NCI-H1930 (cell line): ENCODE measurements around the gene TMUB1.

Source experiments
- DNase-seq, 2 experiments: peaks; one replicate each; lab custom pipeline; 2025; lab: John Stamatoyannopoulos, UW

The TMUB1 gene

DNA sequence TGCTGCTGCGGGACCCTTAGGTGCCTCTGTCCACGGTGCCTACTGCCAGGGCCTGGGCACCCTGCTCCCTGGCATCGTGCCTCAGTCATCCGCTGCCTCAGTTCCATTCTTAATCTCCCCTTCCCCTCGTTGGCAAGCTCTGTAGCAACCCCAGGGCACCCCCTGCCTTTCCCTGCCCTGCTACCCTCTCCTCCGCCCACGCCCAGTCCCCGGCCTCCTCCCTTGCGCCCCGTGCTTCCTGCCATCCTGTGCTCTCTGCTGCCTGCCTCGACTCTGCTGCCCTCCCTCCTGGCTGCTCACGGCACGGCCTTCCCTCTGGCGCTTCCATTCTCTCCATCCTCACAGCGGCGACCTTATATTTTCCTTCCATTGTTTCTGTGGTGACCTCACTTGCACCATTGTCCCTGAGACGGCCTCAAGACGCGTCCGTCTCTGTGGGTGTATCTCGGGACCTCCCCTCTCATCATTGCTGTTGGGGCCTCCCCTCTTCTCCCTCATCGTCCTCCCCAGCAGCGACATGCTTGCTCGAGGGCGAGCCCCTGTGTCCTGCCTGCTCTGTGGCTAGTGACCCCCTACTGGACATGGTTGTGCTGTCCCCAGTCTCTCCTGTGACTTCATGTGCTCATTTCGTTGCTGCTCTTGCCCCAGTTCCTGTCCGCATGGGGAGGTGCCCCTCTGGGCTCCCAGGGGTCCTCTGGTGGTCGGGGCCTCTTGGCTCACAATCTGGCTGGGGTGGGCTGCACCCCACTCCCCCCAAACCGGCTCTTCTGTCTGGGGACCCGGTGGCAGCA, 38.3 kb upstream of the TMUB1 start:
- no peak for DNase-seq

DNA sequence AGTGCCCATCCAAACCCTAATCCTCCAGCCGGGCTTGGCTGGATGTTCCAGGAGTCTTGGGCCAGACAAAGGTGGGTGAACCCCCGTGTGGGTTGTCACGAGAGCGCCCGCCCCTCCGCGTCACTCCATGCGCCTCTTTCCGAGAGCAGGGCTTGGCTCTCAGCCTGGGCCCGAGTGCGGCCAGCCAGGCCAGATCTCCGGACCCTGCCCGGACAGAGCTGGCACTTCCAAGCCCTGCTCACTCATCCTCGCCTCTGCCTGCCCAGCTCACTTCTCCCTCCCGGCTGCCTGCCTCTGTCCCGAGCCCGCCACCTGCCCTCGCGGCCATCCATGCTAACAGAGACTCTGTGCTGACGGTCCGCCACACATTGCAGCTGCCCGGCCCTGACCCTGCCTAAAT, 37.6 kb upstream of the TMUB1 start:
- no peak for DNase-seq

DNA sequence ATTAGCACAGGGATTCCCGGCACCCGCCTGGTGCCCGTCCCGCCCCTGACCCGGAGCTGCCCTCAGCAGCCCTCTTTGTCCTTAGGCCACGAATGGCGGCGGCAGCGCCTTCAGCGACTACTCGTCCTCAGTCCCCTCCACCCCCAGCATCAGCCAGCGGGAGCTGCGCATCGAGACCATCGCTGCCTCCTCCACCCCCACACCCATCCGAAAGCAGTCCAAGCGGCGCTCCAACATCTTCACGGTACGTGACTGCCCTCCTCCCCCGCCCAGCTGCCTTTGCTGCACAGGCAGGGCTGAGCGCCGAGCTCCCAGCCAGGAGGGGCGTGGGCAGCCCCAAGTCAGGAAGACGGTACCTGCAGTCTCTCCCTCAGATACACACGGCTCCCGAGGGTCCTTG, 36.6 kb upstream of the TMUB1 start:
- no peak for DNase-seq

DNA sequence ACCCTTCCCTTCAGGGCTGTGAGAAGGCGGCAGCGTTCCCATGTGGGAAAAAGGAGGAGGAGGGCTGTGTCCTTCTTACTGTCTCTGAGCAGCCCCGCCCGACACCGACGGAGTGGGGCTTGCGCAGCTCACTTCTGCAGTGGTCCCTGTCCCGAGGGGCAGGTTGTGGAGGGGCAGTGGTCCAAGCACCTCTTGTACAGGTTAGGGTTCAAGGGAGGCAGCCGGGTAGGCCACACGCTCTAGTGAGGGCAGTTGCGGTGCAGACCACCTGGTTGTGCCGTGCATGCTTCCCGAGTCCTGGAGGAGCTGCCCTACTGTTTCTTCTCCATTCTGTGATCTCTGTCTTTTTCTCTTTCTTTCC, 35.7 kb upstream of the TMUB1 start:
- no peak for DNase-seq

DNA sequence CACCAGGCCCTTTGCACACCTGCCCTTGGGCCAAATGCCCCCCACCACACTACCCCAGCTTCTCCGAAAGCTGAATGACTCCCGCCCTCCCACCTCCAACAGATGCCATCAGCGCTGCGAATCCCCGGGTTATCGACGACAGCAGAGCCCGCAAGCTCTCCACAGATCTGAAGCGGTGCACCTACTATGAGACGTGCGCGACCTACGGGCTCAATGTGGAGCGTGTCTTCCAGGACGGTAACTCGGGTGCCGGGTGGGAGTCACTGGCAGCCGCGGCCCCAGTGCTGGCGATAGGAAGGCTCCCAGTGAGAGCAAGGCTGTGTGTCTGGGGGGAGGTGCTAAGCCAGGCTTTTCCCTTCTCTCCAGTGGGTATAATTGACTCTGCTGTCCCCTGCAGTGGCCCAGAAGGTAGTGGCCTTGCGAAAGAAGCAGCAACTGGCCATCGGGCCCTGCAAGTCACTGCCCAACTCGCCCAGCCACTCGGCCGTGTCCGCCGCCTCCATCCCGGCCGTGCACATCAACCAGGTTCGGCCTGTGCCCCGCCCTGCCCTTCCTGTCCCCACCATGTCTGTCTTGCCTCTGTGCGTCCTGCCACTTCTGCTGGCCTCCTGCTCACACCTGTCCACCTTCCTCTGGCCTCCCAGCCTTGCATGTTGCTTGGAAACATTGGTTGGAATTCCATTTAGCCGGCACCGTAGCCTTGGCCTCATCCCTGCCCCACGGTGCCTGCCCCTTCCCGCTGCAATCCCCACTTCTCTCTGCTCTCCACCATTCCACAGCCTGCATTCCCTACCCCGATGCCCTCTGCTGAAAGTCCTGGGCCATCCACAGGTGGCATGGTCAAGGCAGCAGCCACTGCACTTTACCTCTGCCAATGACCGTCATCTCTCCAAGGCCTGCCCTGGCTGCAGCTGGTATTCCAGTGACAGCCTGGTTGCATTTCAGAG, 35.1 kb upstream of the TMUB1 start:
- DNase-seq, result no peak

DNA sequence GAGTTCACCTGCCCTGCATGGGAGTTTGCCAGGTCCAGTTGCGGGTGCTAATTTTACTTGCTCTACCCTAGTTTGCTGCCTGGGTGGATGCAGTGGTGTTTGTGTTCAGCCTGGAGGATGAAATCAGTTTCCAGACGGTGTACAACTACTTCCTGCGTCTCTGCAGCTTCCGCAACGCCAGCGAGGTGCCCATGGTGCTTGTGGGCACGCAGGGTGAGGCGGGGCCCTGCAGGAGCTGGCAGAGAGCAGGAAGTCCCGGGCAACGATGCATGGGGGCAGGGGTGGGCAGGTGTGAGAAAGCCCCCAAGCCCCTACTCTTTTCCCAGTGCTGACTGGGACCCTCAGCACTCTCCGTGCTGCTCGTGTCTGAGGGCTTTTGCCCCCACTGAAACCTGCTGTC, 34.3 kb upstream of the TMUB1 start:
- DNase-seq, result no peak

DNA sequence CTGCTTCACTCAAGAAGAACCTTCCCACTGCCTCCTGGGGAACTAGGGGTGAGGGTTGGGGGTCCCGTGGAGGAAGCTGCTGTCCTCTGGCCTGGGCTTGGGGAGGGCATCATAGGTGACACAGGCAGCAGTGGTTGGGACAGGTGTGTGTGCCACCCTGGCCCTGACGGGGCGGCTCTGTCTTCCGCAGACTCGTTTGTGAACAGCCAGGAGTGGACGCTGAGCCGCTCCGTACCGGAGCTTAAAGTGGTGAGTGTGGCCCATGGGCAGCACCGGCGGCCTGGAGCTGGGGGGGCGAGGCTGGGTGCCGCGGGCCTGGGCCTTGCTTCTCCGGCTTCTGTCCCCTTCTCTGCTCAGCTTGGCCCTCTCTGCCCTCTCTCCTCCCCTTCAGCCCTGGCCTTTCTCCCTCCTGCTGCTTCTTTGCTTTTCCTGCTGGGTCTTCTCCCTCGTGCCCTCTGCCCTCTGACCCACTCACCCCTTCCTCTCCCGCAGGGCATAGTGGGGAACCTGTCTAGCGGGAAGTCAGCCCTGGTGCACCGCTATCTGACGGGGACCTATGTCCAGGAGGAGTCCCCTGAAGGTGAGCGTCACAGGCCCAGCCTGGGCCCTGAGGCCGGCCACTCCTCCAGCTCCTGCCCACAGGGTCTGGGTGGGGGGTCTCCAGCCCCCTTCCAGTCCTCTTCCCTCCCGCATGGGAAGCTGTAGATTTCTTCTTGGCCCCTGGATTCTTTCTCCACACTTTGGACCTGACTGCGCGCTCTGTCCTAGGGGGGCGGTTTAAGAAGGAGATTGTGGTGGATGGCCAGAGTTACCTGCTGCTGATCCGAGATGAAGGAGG, 33.5 kb upstream of the TMUB1 start:
- no peak for DNase-seq

DNA sequence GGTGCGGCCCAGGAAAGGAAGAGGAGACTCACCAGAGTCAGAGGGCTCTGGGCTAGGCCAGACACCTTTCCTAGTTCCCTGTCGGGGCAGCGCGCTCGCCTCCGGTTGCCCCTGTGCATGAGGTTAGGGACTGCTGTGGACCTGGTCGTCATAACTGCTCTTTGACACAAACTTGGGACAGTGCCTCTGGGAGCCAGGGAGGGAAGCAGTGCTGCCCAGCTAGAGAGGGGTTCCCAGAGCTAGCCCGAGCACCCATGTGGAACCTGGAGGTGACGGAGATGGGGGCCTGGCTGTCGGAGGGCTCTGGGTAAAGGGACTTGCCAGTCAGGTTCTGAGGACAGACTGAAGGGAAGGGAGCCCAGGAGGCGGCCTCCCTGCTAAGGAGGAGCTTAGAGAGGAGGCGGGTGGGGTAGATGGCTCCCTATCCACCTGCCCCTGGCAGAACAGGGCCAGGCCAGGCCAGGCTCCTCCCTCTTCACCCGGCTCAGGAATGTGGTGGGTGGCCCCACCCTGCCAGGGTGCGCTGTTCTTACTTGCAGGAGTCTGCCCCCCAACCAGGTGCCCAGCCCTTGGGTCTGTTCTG, 32.6 kb upstream of the TMUB1 start:
- DNase-seq, result no peak

DNA sequence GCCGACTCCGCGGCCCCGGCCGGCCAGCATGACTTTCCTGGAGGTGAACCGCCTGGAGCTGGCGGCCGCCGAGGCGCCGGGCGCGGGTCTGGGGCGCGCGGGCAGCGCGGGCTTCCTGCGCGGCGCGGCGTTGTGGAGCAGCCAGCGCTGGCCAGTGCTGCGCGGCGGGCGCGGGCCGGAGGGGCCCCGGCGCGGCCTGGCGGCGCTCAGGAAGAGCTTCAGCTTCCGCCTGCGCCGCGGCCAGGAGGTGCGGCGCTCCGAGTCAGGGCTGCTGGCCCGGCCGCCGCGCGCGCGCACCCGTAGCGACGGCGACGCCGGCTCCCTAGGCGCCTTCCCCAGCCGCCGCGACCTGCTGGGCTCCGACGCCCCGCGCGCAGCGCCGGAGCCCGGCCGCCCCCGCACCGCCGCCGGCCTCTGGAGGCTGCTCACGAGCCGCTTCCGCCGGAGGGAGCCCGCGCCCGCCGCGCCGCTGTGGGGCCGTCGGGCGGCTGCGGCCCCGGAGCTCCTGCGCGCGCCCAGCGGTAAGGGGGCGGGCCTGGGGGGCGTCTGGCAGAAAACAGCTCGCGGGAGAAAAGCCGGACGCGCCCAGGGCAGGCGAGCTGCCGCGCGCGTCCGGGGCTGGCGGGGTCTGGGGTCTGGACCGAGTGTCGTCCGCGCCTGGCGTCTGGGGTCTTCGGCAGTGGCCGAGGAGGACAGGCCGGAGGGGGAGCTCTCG, 32.0 kb upstream of the TMUB1 start:
- DNase-seq, result no peak

DNA sequence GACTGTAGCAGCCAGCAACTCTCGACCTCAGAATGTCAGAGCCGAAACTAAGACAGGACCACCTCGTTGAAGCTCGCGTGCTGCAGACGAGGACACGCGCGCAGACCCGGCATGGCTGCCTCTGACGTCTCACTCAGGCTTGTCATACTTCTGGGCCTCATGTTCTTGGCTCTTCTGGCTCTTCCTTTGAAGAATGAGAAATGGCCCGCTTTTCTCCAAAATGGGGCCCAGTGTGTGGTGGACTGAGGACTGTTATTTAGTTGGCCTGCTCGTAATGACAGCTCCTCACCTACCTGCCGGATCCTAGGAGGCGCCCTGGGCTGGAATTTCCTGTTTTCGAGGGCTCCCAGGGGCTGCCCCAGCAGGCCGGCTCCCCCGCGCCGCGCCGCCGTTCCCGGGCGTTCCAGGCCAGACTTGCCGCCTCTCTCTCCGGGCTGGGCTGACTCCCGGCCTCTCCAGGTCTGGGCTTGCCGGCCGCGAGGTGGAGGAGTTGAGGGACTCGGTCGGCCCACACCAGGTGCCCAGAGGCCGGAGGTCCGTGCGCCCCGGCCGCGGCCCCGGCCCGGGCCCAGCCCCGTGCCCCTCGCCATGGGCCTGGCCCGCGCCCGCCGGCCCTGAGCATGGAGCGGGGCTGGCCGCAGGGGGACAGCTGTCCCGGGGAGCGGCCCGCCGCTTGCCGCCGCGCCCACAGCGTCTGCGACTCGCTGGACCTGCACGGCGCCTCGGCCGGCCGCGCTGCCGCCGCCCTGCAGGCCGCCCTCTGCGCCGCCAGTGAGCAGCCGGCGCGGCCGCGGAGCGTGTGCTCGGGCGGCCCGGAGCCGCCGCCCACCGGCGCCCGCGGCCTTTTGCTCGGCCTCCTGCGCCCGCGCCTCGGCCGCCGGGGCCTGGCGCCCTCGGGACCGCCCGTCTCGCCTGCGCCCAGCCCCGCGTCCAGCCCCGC, 31.1 kb upstream of the TMUB1 start:
- DNase-seq, result no peak

DNA sequence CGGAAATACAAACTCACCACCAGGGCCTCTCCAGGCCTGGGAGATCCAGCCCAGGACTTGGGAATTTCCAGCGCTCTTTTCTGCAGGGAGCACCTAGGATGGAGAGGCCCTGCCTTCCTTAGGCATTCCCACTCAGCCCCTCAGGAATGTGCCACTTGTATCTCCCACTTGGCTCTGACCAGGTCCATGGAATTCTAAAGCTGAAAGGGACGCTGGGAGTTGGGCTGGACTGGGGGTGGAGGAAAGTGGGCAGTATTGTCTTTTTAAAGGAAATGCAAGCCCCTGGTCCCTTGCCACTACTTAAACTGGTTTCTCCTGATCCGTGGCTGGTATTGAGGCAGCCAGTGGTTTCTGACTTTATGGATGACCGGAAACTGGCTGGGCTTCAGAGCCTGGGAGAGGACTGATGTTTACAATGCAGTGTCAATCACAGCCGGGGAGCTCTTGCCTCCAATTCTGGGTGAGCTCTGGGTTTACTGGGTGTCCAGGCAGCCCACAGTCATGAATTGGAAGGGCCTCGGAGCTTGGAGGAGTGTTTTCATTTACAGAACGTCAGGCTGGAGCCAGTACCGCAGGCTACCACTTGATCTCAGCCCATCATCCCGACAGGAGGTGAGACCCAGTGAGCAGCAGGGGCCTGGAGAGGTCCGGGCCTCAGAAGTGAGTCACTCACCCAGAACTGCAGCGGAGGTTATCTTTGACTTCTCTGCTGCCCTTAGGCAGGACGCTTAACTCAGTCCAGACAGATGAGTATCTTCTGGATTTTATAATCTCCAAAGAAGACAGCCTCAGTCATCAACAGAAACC, 30.3 kb upstream of the TMUB1 start:
- DNase-seq, result no peak

DNA sequence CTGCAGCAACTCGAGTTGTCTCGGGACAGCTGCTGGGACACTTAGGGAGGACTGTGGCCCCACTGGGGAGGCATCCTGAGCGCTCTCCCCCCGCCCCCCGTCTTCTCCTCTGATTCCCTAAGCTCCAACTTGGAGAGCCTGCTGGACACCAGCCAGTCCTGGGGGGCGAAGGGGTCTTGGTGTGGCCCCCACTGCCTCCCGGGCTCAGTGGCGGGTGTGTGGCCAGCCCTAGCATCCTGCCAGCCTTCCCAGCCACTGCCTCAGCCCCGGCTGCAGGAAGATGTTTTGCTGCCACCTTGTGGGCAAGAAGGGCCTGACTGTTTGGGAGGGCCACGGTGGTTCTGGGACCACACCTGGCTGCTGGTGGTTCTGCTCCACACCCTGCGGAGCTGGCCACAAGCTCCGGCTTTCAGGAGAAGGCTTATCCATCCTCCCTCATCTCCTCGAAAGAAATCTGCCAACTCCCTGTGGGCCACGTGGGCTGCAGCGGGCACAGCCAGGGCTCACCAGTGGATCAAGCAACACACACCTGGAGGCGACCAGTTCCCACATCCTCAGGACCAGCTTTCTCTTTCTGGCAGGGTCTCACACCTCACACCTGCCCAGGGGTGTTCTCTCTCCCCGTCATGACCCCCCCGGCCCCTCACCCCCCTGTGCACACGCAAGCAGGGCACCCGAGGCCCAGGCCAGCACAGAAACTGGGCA, 27.8 kb upstream of the TMUB1 start:
- DNase-seq, result peak; percentile 39 to 57

DNA sequence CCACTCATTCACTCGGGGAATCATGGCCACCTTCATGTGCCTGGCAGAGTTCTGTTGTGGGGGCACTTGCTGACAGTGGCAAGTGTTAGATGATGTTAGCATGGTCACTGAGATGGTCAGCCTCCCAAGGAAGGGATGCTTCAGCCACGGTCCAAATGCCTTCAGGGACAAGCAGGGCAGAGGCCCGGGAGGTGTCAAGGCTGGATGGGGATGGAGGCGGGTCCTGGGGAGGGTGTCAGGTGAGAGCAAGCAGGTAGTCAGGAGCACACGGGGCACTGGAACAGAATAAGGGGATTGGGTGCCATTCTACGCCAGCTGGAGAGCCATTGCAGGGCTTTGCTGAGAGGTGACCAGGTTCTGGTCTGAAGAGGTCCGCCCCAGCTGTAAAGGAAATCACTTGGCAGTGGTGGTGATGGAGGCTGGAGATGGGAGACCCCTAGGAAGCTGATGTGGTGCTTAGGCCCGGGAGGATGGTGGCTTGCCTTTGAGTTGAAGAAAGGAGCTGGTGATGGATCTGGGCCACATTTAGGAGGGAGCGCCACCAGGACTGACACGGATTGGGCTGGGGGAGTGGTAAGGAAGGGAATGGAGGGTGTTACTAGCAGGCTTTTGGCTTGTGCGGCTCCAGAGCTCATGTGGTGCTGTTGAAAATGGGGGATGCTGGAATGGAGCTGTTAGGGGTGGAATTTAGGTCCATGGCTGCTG, 27.1 kb upstream of the TMUB1 start:
- no peak for DNase-seq

DNA sequence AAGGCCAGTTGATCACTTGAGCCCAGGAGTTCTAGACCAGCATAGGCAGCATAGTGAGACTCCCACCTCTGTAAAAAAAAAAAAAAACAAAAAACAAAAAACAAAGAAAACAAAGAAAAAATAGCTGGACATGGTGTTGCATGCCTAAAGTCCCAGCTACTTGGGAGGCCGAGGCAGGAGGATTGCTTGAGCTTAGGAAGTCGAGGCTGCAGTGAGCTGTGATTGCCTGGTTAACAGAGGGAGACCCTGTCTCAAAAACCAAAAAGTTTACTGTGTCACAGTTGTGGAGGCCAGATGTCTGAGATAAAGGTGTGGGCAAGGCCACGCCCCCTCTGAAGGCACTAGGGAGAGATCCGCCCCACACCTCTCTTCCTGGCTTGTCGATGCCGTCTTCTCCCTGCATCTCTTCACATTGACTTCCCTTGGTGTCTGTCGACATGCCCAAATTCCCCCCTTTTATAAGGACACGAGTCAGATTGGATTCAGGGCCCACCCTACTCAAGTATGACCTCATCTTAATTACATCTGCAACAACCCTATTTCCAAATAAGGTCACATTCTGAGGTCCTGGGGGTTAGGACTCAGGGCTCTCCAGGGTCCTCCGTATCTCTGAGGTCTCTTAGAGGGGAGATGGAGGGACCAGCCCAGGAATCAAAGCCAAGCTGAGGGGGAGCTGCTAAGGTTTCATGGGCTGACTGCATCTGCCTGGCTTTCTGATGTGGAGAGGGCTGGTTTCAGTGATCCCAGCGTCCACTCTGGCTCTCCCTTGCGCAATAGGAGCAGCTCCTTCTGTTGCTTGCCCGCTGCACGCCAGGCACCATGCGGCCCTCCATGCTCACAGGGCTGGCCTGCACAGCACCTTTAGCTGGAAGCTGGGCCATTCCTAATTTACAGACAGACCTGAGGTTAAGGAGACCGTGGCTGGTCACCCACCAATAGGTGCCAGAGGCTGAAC, 26.1 kb upstream of the TMUB1 start:
- no peak for DNase-seq

DNA sequence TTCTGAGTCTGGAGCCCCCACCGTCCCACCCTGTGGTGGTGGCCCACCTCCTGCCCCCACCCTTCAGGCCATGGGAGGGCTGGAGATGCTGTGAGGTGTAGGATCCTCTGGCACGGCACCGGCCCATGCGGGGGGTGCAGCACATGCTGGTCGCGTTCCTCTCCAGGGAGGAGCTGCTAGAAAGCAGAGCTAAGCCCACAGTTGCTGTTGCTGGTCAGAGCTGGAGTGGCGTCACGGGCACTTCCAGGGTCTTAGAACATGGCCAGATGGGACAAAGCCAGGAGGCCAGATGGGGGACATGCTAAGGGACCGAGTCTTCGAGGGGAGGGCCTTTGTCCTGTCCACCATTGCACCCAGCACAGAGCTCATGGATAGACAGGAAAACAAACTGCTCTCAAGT, 24.6 kb upstream of the TMUB1 start:
- no peak for DNase-seq

DNA sequence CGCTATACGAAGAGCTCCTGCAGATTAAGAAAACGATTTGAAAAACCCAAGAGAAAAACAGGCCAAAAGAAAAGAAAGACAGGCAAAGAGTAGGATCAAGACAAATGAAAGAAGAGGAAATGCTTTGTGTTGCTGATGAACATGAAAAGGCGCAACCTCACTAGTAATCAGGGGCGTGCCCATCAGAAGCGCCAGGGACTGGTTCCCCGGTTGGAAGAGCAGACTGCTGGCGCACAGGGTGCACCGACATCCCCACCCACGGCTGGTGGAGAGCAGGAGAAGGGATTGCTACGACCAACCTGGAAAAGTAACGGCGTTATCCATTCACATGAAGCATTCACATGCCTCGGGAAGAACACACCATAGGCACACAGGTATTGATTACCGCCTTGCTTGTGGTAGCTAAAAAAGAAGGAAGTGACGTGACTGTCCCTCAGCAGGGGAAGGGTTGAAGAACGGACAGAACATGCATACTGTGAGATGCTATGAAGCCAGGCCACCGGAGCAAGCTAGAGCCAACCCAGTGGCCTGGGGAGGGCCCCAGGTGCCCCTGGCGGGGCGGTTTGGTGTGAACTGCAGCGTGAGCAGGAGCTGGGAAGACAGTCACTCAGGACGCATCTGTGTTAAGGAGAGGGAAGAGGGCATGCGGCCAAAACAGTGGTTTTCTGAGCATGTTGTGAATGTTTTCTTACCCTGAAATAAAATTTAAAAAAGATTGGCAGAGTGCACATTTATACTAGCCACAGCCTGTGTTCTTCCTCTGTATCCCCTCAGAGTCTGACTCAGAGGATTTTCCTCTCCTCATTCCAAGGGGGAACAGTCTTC, 21.3 kb upstream of the TMUB1 start:
- DNase-seq, result no peak
